ENCODE data around the gene SMARCD1.

Gene SMARCD1

DNA sequence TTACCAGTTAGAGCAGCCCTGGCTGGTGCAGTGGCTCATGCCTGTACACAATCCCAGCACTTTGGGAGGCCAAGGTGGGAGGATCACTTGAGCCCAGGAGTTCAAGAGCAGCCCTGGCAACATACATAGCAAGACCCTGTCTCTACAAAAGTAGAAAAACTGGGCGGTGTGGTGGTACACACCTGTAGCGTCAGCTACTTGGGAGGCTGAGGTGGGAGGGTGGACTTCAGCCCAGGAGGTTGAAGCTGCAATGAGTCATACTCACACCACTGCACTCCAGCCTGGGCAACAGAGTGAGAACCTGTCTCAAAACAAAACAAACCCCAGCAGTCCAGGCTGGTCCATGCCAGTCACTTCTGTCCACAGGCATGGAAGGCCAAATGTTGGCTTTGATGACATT lies 34.2 kb downstream of the SMARCD1 start:
- H2AFZ ChIP-seq (ENCODE audit: low read depth, low read length), result no peak overlapping the region
- TF ChIP-seq, protein P1, sequence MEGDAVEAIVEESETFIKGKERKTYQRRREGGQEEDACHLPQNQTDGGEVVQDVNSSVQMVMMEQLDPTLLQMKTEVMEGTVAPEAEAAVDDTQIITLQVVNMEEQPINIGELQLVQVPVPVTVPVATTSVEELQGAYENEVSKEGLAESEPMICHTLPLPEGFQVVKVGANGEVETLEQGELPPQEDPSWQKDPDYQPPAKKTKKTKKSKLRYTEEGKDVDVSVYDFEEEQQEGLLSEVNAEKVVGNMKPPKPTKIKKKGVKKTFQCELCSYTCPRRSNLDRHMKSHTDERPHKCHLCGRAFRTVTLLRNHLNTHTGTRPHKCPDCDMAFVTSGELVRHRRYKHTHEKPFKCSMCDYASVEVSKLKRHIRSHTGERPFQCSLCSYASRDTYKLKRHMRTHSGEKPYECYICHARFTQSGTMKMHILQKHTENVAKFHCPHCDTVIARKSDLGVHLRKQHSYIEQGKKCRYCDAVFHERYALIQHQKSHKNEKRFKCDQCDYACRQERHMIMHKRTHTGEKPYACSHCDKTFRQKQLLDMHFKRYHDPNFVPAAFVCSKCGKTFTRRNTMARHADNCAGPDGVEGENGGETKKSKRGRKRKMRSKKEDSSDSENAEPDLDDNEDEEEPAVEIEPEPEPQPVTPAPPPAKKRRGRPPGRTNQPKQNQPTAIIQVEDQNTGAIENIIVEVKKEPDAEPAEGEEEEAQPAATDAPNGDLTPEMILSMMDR (IDR thresholded peaks at IDR 0.05; ENCODE audit: low read depth, low read length), result no peak
- TF ChIP-seq EZH2phosphoT487 (IDR thresholded peaks at IDR 0.05; ENCODE audit: low read depth), result no peak
- H3K4me1 ChIP-seq (ENCODE audit: low read length), result no peaks in the 10 kb centered on the region
- H3K79me2 ChIP-seq (ENCODE audit: low read length), result peaks cover 51% of the 10 kb centered on the region
- H4K20me1 ChIP-seq (ENCODE audit: insufficient read depth, low read length), result peaks cover 4% of the 10 kb centered on the region; the same call in 1 of the 2 replicates
- no peak overlapping the region for H3K27ac ChIP-seq (ENCODE audit: low read length)
- peaks cover 34% of the 10 kb centered on the region for H3K36me3 ChIP-seq (replicated peaks; ENCODE audit: low read depth, low read length)
- no peak overlapping the region for H3K4me3 ChIP-seq (ENCODE audit: low read length)
- H3K9me3 ChIP-seq (ENCODE audit: insufficient read depth, low read length), result no peaks in the 10 kb centered on the region
- H3K9ac ChIP-seq (ENCODE audit: low read length), result no peak overlapping the region
- no peaks in the 10 kb centered on the region for H3K27me3 ChIP-seq (ENCODE audit: low read depth, low read length)
- no peak overlapping the region for H3K4me2 ChIP-seq (ENCODE audit: low read length)

DNA sequence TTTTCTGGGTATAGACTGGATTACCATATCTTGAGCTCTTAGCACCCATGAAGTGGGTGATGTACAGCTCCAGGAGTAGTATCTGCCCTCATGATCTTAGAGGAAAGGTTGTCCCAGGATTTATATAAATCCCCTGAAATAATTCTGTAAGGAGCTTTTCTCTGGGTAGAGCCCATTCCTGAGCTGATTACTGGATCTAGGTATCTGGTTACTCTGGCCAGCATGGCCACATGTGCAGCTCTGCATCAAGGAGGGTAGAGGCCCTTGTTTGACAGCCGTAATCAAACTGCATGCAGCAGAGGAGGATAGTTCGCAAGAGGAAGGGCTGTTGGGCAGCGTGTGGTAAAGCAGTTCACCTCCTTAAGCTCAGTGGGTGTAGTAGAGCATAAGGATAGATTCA lies 35.4 kb downstream of the SMARCD1 start:
- TF ChIP-seq EZH2phosphoT487 (IDR thresholded peaks at IDR 0.05; ENCODE audit: low read depth), result no peak
- TF ChIP-seq, protein P1 (IDR thresholded peaks at IDR 0.05; ENCODE audit: low read depth, low read length), result no peak

DNA sequence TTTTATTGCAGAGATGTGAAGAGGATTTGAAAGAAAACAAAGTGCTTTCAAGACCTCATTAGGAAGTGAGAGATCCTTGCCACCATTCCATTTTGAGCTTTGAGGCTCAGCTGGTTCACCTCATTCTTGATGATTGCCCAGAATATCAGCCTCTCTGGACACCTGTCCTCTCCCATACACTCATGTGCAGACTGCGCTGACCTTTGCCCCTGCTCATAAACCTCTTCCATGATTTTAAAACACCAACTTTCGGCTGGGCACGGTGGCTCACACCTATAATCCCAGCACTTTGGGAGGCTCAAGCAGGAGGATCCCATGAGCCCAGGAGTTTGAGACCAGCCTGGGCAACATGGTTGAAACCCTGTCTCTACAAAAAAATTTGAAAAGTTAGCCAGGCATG lies 35.8 kb downstream of the SMARCD1 start:
- no peak overlapping the region for H3K4me2 ChIP-seq (ENCODE audit: low read length)
- peaks cover 34% of the 10 kb centered on the region for H3K36me3 ChIP-seq (replicated peaks; ENCODE audit: low read depth, low read length)
- H4K20me1 ChIP-seq (ENCODE audit: insufficient read depth, low read length), result peaks cover 4% of the 10 kb centered on the region; the same call in 1 of the 2 replicates
- no peak overlapping the region for H3K4me3 ChIP-seq (ENCODE audit: low read length)
- H3K27me3 ChIP-seq (ENCODE audit: low read depth, low read length), result no peaks in the 10 kb centered on the region
- H3K9me3 ChIP-seq (ENCODE audit: insufficient read depth, low read length), result no peaks in the 10 kb centered on the region
- no peak overlapping the region for H3K27ac ChIP-seq (ENCODE audit: low read length)
- H3K79me2 ChIP-seq (ENCODE audit: low read length), result peaks cover 37% of the 10 kb centered on the region
- peaks cover 10% of the 10 kb centered on the region for H3K4me1 ChIP-seq (ENCODE audit: low read length)
- TF ChIP-seq, protein P1 (IDR thresholded peaks at IDR 0.05; ENCODE audit: low read depth, low read length), result no peak
- TF ChIP-seq EZH2phosphoT487 (IDR thresholded peaks at IDR 0.05; ENCODE audit: low read depth), result no peak
- no peak overlapping the region for H2AFZ ChIP-seq (ENCODE audit: low read depth, low read length)
- no peak overlapping the region for H3K9ac ChIP-seq (ENCODE audit: low read length)

More for the DNA sequence above, 35.4 kb downstream of the SMARCD1 start:
- Histone ChIP-seq H3K79me2 (ENCODE audit: low read length) (peaks cover 42% of the 10 kb centered on the region), H3K9me3 (ENCODE audit: insufficient read depth, low read length) (no peaks in the 10 kb centered on the region), H2AFZ (ENCODE audit: low read depth, low read length) (no peak overlapping the region), H3K27me3 (ENCODE audit: low read depth, low read length) (no peaks in the 10 kb centered on the region), H3K4me2 (ENCODE audit: low read length) (no peak overlapping the region), H3K4me1 (ENCODE audit: low read length) (peaks cover 6% of the 10 kb centered on the region), H3K9ac (ENCODE audit: low read length) (no peak overlapping the region), H3K4me3 (ENCODE audit: low read length) (no peak overlapping the region), H4K20me1 (ENCODE audit: insufficient read depth, low read length) (peaks cover 4% of the 10 kb centered on the region; the same call in 1 of the 2 replicates), H3K36me3 (replicated peaks; ENCODE audit: low read depth, low read length) (peaks cover 34% of the 10 kb centered on the region), H3K27ac (ENCODE audit: low read length) (no peak overlapping the region)

DNA sequence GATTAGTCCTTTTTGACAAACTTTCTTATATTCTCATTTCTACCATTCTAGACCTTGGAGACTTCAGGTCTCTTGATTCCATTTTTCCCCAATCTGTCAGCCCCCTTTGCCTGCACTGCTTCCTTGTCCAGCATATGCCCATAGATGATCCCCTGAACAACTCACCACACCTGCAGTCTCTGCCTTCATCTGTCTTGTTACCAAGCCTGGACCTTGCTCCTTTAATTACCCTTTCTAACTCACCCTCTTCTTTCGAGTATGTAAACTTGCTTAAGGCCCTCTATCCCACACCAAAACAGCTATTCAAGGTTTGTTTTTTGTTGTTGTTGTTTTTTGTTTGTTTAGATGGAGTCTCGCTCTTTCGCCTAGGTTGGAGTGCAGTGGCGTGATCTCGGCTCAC lies 36.5 kb downstream of the SMARCD1 start:
- Histone ChIP-seq H3K27me3 (ENCODE audit: low read depth, low read length) (no peaks in the 10 kb centered on the region), H3K9me3 (ENCODE audit: insufficient read depth, low read length) (no peaks in the 10 kb centered on the region), H3K36me3 (replicated peaks; ENCODE audit: low read depth, low read length) (peaks cover 34% of the 10 kb centered on the region), H3K27ac (ENCODE audit: low read length) (no peak overlapping the region), H2AFZ (ENCODE audit: low read depth, low read length) (no peak overlapping the region), H3K4me1 (ENCODE audit: low read length) (peaks cover 10% of the 10 kb centered on the region), H3K79me2 (ENCODE audit: low read length) (peaks cover 31% of the 10 kb centered on the region), H3K9ac (ENCODE audit: low read length) (no peak overlapping the region), H4K20me1 (ENCODE audit: insufficient read depth, low read length) (peaks cover 4% of the 10 kb centered on the region; the same call in 1 of the 2 replicates), H3K4me2 (ENCODE audit: low read length) (no peak overlapping the region), H3K4me3 (ENCODE audit: low read length) (no peak overlapping the region)
- TF ChIP-seq, protein P1 (IDR thresholded peaks at IDR 0.05; ENCODE audit: low read depth, low read length), result no peak
- TF ChIP-seq EZH2phosphoT487 (IDR thresholded peaks at IDR 0.05; ENCODE audit: low read depth), result no peak

Measured in OCI-LY3 (cell line).